WI38 (cell line): ENCODE data around the gene PAX1.

Experiments
- H3K4me3 ChIP-seq: 2 replicates; pipeline ENCODE4 v1.5.1; 2011; ENCODE audit warnings: low read depth, mild to moderate bottlenecking, control low read depth, low read length
- TF ChIP-seq, protein P1 (sequence below): IDR thresholded peaks from 2 replicates; pipeline ENCODE4 v1.5.1; 2012; ENCODE audit warnings: low read depth, mild to moderate bottlenecking, control low read depth, low read length

PAX1 gene

DNA sequence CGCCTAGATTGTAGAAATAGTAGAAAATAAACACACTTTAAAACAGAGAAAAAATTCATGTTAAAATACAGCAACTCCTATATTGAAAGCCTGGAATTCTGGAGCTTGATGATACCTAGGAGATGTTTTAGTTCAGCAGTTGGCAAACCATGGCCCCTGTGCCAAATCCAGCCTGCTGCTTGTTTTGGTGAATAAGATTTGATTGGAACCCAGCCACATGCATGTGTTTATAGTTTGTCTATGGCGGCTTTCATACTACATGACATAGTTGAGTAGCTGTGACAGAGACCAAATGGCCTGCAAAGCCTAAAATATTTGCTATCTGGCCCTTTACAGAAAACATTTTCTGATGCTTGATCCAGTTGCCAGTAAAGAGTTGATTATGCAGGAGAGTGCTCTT, 57.2 kb downstream of the PAX1 start:
- TF ChIP-seq, protein P1, sequence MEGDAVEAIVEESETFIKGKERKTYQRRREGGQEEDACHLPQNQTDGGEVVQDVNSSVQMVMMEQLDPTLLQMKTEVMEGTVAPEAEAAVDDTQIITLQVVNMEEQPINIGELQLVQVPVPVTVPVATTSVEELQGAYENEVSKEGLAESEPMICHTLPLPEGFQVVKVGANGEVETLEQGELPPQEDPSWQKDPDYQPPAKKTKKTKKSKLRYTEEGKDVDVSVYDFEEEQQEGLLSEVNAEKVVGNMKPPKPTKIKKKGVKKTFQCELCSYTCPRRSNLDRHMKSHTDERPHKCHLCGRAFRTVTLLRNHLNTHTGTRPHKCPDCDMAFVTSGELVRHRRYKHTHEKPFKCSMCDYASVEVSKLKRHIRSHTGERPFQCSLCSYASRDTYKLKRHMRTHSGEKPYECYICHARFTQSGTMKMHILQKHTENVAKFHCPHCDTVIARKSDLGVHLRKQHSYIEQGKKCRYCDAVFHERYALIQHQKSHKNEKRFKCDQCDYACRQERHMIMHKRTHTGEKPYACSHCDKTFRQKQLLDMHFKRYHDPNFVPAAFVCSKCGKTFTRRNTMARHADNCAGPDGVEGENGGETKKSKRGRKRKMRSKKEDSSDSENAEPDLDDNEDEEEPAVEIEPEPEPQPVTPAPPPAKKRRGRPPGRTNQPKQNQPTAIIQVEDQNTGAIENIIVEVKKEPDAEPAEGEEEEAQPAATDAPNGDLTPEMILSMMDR: no peak
- no peak overlapping the region for H3K4me3 ChIP-seq

DNA sequence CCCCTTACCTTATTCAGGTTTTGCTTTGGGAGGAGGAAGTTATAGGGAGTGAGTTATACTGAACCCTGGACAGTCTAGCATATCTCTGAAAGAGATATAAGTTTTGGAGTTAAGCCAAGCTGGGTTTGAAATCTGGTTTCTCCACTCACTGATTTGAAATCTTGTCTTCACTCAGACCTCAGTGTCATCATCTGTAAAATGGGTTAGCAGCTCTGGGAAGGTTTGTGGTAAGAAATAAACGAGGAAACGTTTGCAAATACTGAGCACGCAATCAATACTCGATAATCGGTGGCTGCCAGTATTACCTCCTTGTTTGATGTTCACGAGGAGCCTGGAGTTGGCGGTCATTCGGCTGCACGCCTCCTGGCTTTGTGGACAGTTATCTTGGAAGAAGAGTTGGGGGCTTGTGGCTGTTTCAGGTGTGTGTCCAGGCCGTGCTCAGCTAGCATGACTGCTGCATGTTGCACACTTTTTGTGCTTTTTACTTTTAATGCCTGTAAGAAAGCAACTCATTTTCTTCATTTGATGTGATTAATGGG, 61.8 kb downstream of the PAX1 start:
- no peak overlapping the region for H3K4me3 ChIP-seq
- TF ChIP-seq, protein P1: no peak

DNA sequence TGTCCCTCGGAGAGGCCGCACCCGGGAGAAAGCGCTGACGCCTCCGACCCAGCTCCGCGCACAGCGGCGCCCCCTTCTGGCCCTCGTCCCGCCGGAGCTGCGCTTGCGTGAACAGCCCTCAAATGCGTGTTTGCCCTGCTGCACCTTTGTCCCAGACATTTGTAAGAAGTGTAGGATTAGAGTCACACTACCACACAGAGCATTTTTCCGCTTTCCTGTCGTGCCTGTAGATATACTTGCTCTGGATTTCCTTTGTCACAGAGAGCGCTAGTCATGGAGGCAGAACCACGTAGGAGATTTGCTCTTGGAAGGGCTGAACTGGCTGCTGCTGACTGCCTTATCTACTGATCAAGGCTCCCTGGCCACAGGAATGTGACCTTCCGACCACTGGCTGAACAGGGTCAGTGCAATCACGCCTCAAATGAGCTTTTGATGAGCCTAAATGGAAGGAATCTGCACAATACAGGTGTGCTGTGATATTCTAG, 62.3 kb downstream of the PAX1 start:
- TF ChIP-seq, protein P1: no peak
- no peak overlapping the region for H3K4me3 ChIP-seq
